HG03571 (cell line): ENCODE data around the gene STK39.

ENCODE experiments used
- ATAC-seq: cut with Tn5 transposase; IDR thresholded peaks from one replicate; pipeline ENCODE4 v1.9.1; 2021; ENCODE audit not compliant: unreplicated experiment

STK39 gene

DNA sequence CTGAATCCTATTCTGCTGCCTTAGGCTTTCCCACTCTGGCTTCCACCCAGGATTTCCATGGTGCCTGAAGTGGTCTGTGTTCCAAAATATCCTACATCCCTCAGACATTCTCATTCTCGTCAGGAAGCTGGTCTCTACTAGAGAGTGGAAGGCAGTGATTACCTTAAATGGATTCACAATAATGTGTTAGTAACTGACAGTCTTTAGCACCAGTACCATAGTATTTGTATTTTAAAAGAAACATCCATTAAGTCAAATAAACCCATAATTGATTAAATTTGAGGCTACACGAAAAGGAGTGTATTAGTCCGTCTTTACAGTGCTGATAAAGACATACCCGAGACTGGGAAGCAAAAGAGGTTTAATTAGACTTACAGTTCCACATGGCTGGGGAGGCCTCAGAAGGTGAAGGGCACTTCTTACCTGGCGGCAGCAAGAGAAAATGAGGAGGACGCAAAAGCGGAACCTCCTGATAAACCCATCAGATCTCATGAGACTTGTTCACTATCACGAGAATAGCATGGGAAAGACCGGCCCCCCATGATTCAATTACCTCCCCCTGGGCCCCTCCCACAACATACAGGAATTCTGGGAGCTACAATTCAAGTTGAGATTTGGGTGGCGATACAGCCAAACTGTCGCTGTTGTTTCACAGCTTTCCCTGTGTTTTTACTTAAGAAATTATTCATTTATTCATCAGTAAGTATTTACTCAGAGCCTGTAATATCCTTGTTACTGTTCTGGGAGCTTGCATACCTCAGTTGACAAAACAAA is 306.5 kb downstream of the STK39 start:
- no peak for ATAC-seq

DNA sequence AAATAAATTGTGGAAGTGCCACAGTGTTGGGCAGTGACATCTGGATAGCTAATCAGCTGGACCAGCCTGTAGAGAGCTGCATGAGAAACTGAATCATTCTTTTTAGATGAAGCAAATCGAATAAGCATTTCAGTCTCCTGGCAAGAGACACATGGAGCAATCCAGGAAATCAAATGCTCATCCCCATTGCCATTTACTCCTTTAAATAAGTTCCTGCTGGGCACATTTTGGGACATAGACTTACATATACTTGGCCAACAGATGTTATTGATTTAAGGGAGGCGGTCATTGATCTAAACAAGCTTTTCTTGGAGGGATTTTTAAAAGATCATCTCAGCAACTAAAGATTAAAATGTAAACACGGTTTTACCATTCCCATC is 307.1 kb downstream of the STK39 start:
- no peak for ATAC-seq

DNA sequence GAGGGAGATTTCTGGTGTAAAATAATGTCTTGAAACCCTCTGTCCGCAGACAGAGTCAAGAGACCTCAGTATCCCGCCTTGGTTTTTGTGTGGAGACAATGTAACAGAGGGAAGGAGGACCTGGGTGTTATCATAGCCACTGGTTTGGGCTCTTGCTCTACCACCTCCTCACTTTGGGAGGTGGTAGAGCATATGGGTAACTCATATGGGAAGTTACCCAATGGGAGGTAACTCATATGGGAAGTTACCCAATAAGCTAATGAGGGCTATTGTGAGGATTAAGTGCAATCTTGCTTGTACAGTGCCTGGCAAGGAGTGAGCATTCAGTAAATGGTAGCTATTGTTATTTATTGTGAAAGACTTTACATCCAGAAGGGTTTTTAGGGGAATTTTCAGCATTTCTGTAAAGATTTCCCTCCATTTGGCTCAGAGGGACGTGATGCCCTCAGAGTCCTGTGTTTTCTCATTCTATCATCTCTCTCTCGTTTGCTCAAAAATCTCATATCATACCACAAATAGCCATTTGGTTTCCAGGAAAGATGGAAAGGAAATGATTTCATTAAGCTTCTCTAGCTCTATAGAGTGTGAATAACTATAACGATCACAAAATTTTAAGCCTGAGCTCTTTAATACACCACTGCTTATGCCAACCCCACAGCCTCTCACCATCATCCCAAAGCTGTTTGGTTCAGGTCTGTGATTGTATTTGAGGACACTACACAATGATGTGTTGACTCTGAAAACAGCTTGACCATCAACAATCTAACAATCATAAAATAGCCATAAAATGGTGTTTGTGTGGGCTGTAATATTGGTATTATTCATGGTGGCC is 307.7 kb downstream of the STK39 start:
- ATAC-seq, result no peak

- no peak for ATAC-seq
Measured at GRCh38 chr2:167937403-167937802, 310.0 kb downstream of the STK39 start.

GRCh38 chr2:167935803-167936110 is 311.6 kb downstream of the STK39 start:
- ATAC-seq, result no peak

- no peak for ATAC-seq
Measured at GRCh38 chr2:167933097-167933814, 314.1 kb downstream of the STK39 start.

DNA sequence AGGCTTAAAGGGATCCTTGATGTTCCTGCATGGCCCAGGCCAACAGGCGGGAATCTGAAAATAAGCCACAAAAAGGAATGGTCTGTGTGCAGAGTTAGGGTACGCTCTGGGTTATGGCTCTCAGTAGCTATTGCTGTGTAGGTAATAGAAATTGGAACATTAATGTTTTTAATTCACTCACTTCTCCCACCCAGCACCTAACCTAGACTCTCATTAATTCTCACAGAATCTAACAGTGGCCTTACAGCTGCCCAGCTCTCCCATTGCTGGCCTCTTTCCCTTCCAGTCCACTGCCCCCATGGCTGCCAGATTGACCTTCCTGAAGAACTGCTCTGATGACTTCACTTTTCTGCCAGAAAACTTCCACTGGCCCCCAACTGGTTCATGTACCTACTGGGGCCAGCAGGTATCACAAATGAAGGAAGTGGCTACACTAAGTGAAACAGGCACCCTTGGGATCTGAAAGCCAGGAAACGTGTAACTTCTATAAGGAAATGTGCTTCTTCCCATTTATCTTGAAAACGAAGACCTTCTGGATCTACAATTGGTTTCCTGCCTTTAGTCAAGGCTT is 315.2 kb downstream of the STK39 start:
- no peak for ATAC-seq

DNA sequence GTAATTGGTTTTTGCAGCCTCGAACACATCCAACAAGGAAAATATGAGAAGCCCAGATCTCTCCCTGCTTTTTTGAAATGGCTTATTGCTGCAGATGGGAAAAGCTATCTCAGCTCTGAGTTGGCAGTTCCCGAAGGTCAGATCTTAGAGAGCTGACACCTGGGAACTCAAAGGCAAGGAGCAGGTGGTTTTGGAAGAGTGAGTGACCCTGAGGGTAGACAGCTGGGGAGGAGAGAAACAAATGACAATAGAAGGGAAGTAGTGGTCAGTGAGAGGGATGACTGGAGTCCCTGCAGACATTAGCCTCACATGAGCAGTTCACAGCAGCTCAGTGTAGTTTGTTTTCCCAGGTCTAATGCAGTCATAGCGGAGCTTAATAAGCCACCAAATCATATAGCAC is 317.9 kb downstream of the STK39 start:
- ATAC-seq, result no peak

DNA sequence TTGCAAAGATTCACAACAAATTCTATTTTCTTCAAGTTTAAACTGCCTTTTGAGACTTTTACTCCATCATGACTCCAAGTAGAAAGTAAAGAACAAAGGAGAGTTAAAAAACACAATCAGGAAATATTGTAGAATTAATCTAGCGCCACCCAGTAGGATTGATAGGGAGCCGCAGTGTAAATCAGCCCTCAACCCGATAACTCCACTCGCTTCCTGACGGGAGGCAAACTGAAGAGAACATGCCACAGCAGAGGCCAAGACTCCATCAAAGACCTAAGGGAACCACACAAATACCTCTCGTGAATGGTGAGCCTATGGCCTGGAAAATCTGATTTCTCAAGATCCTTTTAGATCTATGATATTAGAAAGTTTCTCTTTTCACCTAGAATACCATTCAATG is 319.0 kb downstream of the STK39 start:
- ATAC-seq, result no peak

DNA sequence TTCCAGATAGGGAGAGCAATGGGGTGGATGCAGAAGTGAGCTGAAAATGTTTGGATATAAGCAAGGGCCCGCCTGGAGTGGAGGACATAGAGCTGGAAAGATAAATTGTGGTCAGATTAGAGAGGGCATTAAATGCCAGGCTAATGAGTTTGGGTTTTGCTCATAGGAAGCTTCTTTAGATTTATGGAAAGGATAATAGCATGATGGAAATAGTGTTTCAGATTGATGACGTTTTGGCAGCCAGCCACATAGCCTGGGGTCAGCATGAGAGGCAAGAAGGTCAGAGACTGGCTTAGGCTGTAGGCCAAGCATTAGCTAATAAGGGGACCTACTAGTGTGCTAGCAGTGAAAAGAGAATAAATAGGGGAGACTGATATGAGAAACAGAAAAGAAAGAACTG is 321.6 kb downstream of the STK39 start:
- ATAC-seq, result no peak

- ATAC-seq, result no peak
Measured at GRCh38 chr2:167924556-167924955, 322.8 kb downstream of the STK39 start.

- no peak for ATAC-seq
Measured at GRCh38 chr2:167916756-167917155, 330.6 kb downstream of the STK39 start.

DNA sequence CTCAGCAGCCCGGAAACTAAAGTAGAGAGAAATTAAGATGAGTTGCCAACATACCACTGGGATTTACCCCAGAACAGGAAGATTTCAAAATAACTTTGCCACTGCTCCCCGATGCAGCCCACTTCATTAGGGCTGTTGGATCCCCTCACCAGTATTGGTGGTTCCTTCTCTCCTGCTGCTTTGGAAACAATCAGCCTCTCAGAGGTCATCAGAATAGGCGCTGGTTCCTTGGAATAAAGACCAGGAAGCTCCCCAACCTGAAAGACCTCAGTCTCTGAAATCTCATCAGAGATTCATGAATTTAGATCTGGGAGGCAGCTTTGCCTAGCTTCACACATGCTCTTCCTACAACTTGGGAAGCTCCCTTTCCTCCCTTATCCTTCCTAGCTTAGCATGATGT is 332.4 kb downstream of the STK39 start:
- ATAC-seq, result no peak

DNA sequence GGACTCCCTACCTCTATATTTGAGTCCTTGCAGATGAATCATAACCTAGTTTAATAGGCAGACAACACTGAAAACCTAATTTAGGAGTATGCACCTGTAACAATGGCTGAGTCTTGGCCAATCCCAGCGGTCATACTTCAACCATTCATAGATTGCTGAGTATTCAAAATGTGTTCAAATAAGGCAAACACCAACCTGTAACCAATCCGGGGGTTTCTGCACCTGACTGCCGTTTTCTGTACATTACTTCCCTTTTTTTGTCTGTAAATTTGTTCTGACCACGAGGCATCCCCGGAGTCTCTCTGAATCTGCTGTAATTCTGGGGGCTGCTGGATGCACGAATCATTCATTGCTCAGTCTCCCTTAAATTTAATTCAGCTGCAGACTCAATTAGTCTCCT is 338.6 kb downstream of the STK39 start:
- ATAC-seq, result no peak

DNA sequence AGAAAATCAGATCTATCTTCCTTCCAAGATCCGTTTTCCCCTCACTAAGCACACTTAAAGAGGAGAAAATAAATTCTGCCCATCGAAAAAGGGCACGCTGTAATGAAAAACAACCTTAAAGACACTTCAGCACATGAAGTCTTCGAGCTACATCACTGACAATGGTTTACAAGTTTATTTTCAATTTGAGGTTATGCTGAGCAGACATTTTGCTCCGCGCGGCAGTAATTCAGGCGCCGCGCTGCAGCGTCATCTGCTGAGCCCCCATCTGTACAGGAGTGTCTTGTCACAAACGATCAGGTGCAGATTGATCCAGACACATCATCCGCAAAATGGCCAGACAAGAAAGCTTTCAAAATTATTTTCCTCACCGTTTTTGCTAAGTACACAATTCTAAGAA is 341.7 kb downstream of the STK39 start:
- ATAC-seq, result no peak
